Endodermal cell (in vitro differentiated cells): Measurements from ENCODE around the gene PTPRM. TPM values are rescaled to one million over a fixed set of nuclear protein-coding genes. Genes with fewer than 3 reads are reported as not detected.

Experiments used
- DNase-seq: peaks from one replicate; pipeline ENCODE4 v3.0.0-alpha.2; 2017
- H3K27ac ChIP-seq: 2 replicates; pipeline ENCODE4 v1.5.1; 2013; ENCODE audit warnings: mild to moderate bottlenecking, low read depth, low read length, moderate library complexity
- H3K27me3 ChIP-seq: 2 replicates; pipeline ENCODE4 v1.6.1; 2013; ENCODE audit warnings: mild to moderate bottlenecking, low read length, moderate library complexity; ENCODE audit not compliant: insufficient read depth, control insufficient read depth, poor library complexity, severe bottlenecking
- H3K36me3 ChIP-seq: 2 replicates; pipeline ENCODE4 v1.7.0; 2013; ENCODE audit warnings: mild to moderate bottlenecking, low read length, moderate library complexity; ENCODE audit not compliant: control insufficient read depth, insufficient read depth
- H3K4me1 ChIP-seq: one replicate; pipeline ENCODE4 v1.7.0; 2013; ENCODE audit warnings: low read length; ENCODE audit not compliant: control insufficient read depth, insufficient read depth
- H3K4me3 ChIP-seq: 2 replicates; pipeline ENCODE4 v1.5.1; 2013; ENCODE audit warnings: mild to moderate bottlenecking, low read length, moderate library complexity
- H3K9ac ChIP-seq: 2 replicates; pipeline ENCODE4 v1.6.1; 2013; ENCODE audit warnings: mild to moderate bottlenecking, low read length, moderate library complexity; ENCODE audit not compliant: poor library complexity, severe bottlenecking; ENCODE audit errors: extremely low read depth
- H3K9me3 ChIP-seq: 2 replicates; pipeline ENCODE4 v1.6.1; 2013; ENCODE audit warnings: mild to moderate bottlenecking, low read length, moderate library complexity; ENCODE audit not compliant: control insufficient read depth
- H3K27ac Mint-ChIP-seq: 2 replicates; pipeline ENCODE4 v1.8.0; 2020; ENCODE audit warnings: mixed read lengths
- H3K27me3 Mint-ChIP-seq: 2 replicates; pipeline ENCODE4 v1.8.0; 2021; ENCODE audit warnings: mild to moderate bottlenecking, mixed read lengths; ENCODE audit not compliant: insufficient read depth
- H3K36me3 Mint-ChIP-seq: 2 replicates; pipeline ENCODE4 v1.8.0; 2020; ENCODE audit warnings: low read depth, mixed read lengths
- H3K4me1 Mint-ChIP-seq: 2 replicates; pipeline ENCODE4 v1.8.0; 2020; ENCODE audit warnings: mixed read lengths
- H3K4me3 Mint-ChIP-seq: 2 replicates; pipeline ENCODE4 v1.8.0; 2020; ENCODE audit warnings: mild to moderate bottlenecking, moderate library complexity, mixed read lengths
- H3K9me3 Mint-ChIP-seq: 2 replicates; pipeline ENCODE4 v1.8.0; 2020; ENCODE audit warnings: mild to moderate bottlenecking, mixed read lengths
- WGBS, 2 experiments: methylation state at CpG; one replicate each; pipeline versions ENCODE4 v1.1.5 to v1.1.7; 2013; ENCODE audit warnings: missing lambda C conversion rate in 2 of 2, mixed read lengths in 1 of 2; ENCODE audit not compliant: insufficient coverage in 1 of 2, insufficient read length in 1 of 2; 5-methylcytosine and 5-hydroxymethylcytosine counted together
- total RNA-seq, 2 donors: library from RNA; stranded (reverse); fragmentation: NEBNext Ultra II Directional in 1 of 2; extraction: Animal tissue kit (Norgen Biotek cat#: 25700) in 1 of 2; gene quantifications; 2 replicates in 1 of 2; 3 replicates in 1 of 2; pipeline ENCODE4 v1.2.1, GENCODE V29; 2021
- TF ChIP-seq, protein P1 (sequence below): fragments of 200-600 bp; sonication (generic); conservative IDR thresholded peaks from 2 replicates; pipeline ENCODE4 v1.5.0; 2021; ENCODE audit warnings: antibody characterized with exemption, mild to moderate bottlenecking

PTPRM gene
- total RNA-seq, 2 donors from 2014 or later, result 47.2 to 57.6 TPM

DNA sequence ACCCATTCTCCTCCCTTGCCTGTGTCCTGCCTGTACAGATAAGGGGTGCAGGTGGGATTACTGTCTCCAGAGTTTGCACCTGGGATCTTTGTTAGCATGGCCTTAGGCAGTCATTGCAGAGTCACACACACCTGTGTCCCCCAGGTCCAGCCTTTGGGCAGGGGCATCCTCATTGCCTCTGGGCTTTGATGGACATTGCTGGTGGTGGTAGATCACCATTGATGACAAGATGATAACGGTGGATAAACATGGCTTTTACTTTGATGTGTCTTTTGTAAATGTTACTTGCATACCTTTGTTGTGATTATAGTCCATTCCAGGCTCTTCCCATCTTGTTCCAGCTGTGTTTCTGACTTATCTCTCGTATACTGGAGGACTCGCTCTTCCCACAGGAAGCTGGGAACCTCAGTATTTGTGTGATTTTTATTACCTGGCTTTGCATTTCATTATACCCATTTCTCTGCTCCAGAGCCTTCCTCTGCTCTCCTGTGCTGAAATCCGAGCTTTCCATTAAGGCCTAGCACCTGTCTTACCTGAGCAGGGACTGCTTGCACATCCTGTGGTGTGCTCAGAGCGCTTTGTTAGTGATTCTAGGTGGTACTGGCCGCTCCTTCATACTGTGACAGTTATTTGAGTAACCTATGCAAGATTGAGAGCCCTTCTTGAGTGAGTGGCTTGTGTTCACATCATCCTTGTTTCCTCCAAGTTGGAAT lies 79.2 kb downstream of the PTPRM start:
- peaks cover 19% of the 10 kb centered on the region for H3K9me3 Mint-ChIP-seq
- no peaks in the 10 kb centered on the region for H3K27me3 Mint-ChIP-seq
- Histone ChIP-seq H3K4me3 (no peak overlapping the region), H3K36me3 (no peaks in the 10 kb centered on the region), H3K9me3 (peaks cover 26% of the 10 kb centered on the region), H3K4me1 (peaks cover 2% of the 10 kb centered on the region), H3K27ac (no peak overlapping the region), H3K9ac (no peak overlapping the region), H3K27me3 (no peaks in the 10 kb centered on the region)
- H3K4me1 Mint-ChIP-seq, result peaks cover 34% of the 10 kb centered on the region
- H3K4me3 Mint-ChIP-seq, result no peak overlapping the region
- H3K27ac Mint-ChIP-seq, result no peak overlapping the region
- DNase-seq, result no peak
- peaks cover 18% of the 10 kb centered on the region for H3K36me3 Mint-ChIP-seq
- TF ChIP-seq, protein P1, sequence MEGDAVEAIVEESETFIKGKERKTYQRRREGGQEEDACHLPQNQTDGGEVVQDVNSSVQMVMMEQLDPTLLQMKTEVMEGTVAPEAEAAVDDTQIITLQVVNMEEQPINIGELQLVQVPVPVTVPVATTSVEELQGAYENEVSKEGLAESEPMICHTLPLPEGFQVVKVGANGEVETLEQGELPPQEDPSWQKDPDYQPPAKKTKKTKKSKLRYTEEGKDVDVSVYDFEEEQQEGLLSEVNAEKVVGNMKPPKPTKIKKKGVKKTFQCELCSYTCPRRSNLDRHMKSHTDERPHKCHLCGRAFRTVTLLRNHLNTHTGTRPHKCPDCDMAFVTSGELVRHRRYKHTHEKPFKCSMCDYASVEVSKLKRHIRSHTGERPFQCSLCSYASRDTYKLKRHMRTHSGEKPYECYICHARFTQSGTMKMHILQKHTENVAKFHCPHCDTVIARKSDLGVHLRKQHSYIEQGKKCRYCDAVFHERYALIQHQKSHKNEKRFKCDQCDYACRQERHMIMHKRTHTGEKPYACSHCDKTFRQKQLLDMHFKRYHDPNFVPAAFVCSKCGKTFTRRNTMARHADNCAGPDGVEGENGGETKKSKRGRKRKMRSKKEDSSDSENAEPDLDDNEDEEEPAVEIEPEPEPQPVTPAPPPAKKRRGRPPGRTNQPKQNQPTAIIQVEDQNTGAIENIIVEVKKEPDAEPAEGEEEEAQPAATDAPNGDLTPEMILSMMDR, result no peak
- WGBS, 2 experiments, result 93 to 100% methylated on average over 3 to 6 of the region's 6 CpGs

DNA sequence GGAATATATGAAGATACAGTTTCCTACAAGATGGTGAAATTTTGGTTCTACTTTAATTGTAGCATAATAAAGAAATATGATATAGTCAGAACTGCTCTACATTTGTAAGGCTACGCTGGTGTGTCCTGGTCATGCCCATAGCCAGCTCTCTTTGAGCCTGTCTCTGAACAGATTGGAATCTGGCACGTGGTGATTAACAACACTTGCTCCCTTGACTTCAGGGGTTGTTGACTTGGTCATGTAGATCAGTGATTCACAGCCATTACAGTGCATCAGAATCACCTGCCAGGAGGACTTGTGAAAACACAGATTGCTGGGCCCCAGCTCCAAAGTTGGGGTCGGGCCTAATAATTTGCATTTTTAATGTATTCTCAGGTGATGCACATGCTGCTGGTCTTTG lies 80.4 kb downstream of the PTPRM start:
- no peak overlapping the region for H3K9ac ChIP-seq
- DNase-seq, result no peak
- 88 to 100% methylated on average over 3 of the region's 3 CpGs for WGBS, 2 experiments
- Mint-ChIP-seq H3K9me3 (peaks cover 24% of the 10 kb centered on the region), H3K27me3 (no peaks in the 10 kb centered on the region), H3K27ac (no peak overlapping the region), H3K4me1 (peaks cover 24% of the 10 kb centered on the region), H3K36me3 (peaks cover 21% of the 10 kb centered on the region), H3K4me3 (no peak overlapping the region)
- TF ChIP-seq, protein P1, result no peak
- H3K27ac ChIP-seq, result no peak overlapping the region
- H3K27me3 ChIP-seq, result no peaks in the 10 kb centered on the region
- no peaks in the 10 kb centered on the region for H3K4me1 ChIP-seq
- no peak overlapping the region for H3K4me3 ChIP-seq
- no peaks in the 10 kb centered on the region for H3K36me3 ChIP-seq
- H3K9me3 ChIP-seq, result peaks cover 27% of the 10 kb centered on the region

DNA sequence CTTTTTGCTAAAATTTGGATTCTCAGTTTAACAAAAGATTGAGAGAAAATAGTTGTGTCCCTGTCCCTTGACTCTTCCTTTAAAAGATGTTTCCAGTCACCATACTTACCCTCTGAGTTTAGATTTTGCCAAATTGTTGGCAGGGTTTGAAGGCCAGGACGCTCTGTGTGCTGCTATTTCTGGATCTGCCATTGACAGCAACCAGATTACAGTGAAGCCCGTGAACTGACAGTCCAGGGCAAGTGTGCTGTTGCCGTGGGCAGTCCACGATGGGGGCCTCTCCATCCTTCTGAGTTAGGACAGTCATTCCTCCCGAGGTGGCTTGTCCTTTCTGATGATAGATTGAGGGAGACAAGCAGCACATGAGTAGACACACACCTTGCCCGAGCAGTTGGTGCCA lies 89.9 kb downstream of the PTPRM start:
- Mint-ChIP-seq H3K36me3 (peaks cover under 1% of the 10 kb centered on the region), H3K27me3 (no peaks in the 10 kb centered on the region), H3K27ac (no peak overlapping the region), H3K4me3 (no peak overlapping the region), H3K9me3 (peaks cover 4% of the 10 kb centered on the region), H3K4me1 (peaks cover 23% of the 10 kb centered on the region)
- Histone ChIP-seq H3K36me3 (peaks cover 5% of the 10 kb centered on the region), H3K9me3 (peaks cover 5% of the 10 kb centered on the region), H3K4me1 (peaks cover 9% of the 10 kb centered on the region), H3K4me3 (peak overlapping the region; percentile 47), H3K9ac (no peak overlapping the region), H3K27ac (no peak overlapping the region), H3K27me3 (no peaks in the 10 kb centered on the region)
- TF ChIP-seq, protein P1, result no peak
- 88 to 92% methylated on average over 3 to 6 of the region's 6 CpGs for WGBS, 2 experiments
- DNase-seq, result no peak
